PC-9 (cell line): Measurements from ENCODE around the gene TBC1D14. TPM values are rescaled to one million over a fixed set of nuclear protein-coding genes. Genes with fewer than 3 reads are reported as not detected.

Experiments
- BruUV-seq: library from RNA; stranded (reverse); fragments of 400-500 nt; replicated peaks from 2 replicates; lab custom pipeline; 2021; lab: Mats Ljungman, UMichigan
- CTCF ChIA-PET: fragments of 300-600 bp; sonication (Branson Sonifier 250); formaldehyde crosslinking; loops from one replicate; lab custom pipeline; 2022; ENCODE audit warnings: antibody characterized with exemption; lab: Charles Lee
- POLR2A ChIA-PET: fragments of 300-600 bp; sonication (Branson Sonifier 250); formaldehyde crosslinking; loops from one replicate; lab custom pipeline; 2022; ENCODE audit warnings: antibody characterized with exemption; ENCODE audit not compliant: unreplicated experiment; lab: Charles Lee
- DNase-seq, 2 experiments: peaks; one replicate each; pipeline versions ENCODE4 v3.0.0 to v3.0.0-alpha.2; 2015 to 2022; ENCODE audit warnings: mixed read lengths in 1 of 2
- H2AFZ ChIP-seq: fragments of 200-600 bp; sonication (generic); 2 replicates; pipeline ENCODE4 v1.8.1; 2017; ENCODE audit warnings: antibody characterized with exemption
- H3F3A ChIP-seq: fragments of 200-600 bp; sonication (generic); 2 replicates; pipeline ENCODE4 v1.8.1; 2017; ENCODE audit warnings: antibody characterized with exemption, mild to moderate bottlenecking, low read depth; ENCODE audit not compliant: insufficient read depth
- H3K27ac ChIP-seq: fragments of 200-600 bp; sonication (generic); 2 replicates; pipeline ENCODE4 v1.6.1; 2016; ENCODE audit warnings: mixed run types
- H3K27me3 ChIP-seq: fragments of 200-600 bp; sonication (generic); 2 replicates; pipeline ENCODE4 v1.6.1; 2016; ENCODE audit warnings: low read depth, mixed run types; ENCODE audit not compliant: insufficient read depth
- H3K36me3 ChIP-seq: fragments of 200-600 bp; sonication (generic); 2 replicates; pipeline ENCODE4 v1.6.1; 2016; ENCODE audit warnings: low read depth, mixed run types
- H3K4me1 ChIP-seq: fragments of 200-600 bp; sonication (generic); replicated peaks from 2 replicates; pipeline ENCODE4 v1.6.1; 2016; ENCODE audit warnings: mixed run types; ENCODE audit not compliant: insufficient read depth
- H3K4me2 ChIP-seq: fragments of 200-600 bp; sonication (generic); 2 replicates; pipeline ENCODE4 v1.6.1; 2017; ENCODE audit warnings: mixed run types
- H3K4me3 ChIP-seq: fragments of 200-600 bp; sonication (generic); 2 replicates; pipeline ENCODE4 v1.6.1; 2016; ENCODE audit warnings: mixed run types
- H3K79me2 ChIP-seq: fragments of 200-600 bp; sonication (generic); 2 replicates; pipeline ENCODE4 v1.6.1; 2017; ENCODE audit warnings: low read depth, mixed run types
- H3K9me2 ChIP-seq: fragments of 200-600 bp; sonication (generic); 2 replicates; pipeline ENCODE4 v1.8.1; 2017; ENCODE audit warnings: mild to moderate bottlenecking; ENCODE audit not compliant: insufficient read depth
- H3K9me3 ChIP-seq: fragments of 200-600 bp; sonication (generic); 2 replicates; pipeline ENCODE4 v1.8.1; 2016; ENCODE audit warnings: low read depth; ENCODE audit not compliant: insufficient read depth
- H4K20me1 ChIP-seq: fragments of 200-600 bp; sonication (generic); 2 replicates; pipeline ENCODE4 v1.8.1; 2017; ENCODE audit not compliant: insufficient read depth
- EZH2 ChIP-seq: fragments of 200-600 bp; sonication (generic); IDR thresholded peaks from 2 replicates; pipeline ENCODE4 v1.8.0; 2017; ENCODE audit warnings: antibody characterized with exemption, low read depth
- intact Hi-C: fragments of 100-400 bp; cut with micrococcal nuclease; formaldehyde crosslinking; loops from one replicate; pipeline ENCODE4 v1.10.0; 2022; ENCODE audit not compliant: unreplicated experiment
- total RNA-seq: library from RNA; stranded (reverse); gene quantifications from 2 replicates; pipeline ENCODE4 v1.2.3, GENCODE V29; 2021
- TF ChIP-seq, protein P1 (sequence below): fragments of 200-600 bp; sonication (generic); conservative IDR thresholded peaks from 2 replicates; pipeline ENCODE4 v1.6.1; 2017; ENCODE audit warnings: mixed run types, antibody characterized with exemption, mild to moderate bottlenecking, moderate library complexity

Gene TBC1D14
- total RNA-seq, 1 experiment from 2014 or later, result 46.2 TPM

DNA sequence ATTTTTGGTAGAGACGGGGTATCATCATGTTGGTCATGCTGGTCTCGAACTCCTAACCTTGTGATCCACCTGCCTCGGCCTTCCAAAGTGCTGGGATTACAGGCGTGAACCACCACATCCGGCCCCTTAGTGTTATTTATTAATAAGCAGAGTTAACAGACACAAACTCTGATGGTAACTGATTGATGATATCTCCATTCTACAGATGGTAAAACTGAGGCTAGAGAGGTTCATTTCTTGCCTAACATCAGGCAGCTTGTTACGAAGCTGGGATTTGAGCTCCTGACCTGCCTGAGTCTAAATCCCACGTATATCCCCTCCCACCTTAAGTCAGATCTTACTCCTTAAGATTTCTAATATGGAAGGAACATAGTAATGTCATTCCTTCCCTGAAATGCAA is 36.9 kb downstream of the TBC1D14 start:
- Histone ChIP-seq H3K27ac (no peak overlapping the region), H4K20me1 (no peaks in the 10 kb centered on the region), H2AFZ (no peak overlapping the region), H3K4me2 (no peak overlapping the region), H3K79me2 (peaks cover 18% of the 10 kb centered on the region), H3K9me3 (no peaks in the 10 kb centered on the region), H3K36me3 (no peaks in the 10 kb centered on the region), H3F3A (peaks cover 25% of the 10 kb centered on the region), H3K4me3 (no peak overlapping the region), H3K27me3 (no peaks in the 10 kb centered on the region), H3K4me1 (peaks cover 23% of the 10 kb centered on the region), H3K9me2 (no peaks in the 10 kb centered on the region)
- DNase-seq, result no peak
- no peak for TF ChIP-seq EZH2
- TF ChIP-seq, protein P1, sequence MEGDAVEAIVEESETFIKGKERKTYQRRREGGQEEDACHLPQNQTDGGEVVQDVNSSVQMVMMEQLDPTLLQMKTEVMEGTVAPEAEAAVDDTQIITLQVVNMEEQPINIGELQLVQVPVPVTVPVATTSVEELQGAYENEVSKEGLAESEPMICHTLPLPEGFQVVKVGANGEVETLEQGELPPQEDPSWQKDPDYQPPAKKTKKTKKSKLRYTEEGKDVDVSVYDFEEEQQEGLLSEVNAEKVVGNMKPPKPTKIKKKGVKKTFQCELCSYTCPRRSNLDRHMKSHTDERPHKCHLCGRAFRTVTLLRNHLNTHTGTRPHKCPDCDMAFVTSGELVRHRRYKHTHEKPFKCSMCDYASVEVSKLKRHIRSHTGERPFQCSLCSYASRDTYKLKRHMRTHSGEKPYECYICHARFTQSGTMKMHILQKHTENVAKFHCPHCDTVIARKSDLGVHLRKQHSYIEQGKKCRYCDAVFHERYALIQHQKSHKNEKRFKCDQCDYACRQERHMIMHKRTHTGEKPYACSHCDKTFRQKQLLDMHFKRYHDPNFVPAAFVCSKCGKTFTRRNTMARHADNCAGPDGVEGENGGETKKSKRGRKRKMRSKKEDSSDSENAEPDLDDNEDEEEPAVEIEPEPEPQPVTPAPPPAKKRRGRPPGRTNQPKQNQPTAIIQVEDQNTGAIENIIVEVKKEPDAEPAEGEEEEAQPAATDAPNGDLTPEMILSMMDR, result no peak
- intact Hi-C loops, result no loop called here
- ChIA-PET POLR2A (no interaction called here), CTCF (no interaction called here)
- BruUV-seq, result no TSS peak

DNA sequence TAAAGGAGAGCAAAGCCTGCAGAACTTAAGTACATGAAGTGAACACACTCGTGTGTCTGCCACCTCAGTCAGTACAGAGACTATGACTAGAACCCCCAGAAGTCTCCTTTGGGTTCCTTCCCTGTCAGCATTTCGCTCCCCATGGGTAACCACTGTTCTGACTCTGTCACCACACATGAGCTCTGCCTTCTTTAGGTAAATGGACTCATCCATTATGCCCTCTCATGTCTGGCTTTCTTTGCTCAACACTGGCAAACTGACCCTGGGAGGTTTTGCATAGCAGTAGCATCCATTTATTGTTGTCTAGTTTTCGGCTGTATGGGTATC is 38.5 kb downstream of the TBC1D14 start:
- no peak overlapping the region for H3K4me3 ChIP-seq
- ChIA-PET CTCF (no interaction called here), POLR2A (no interaction called here)
- TF ChIP-seq, protein P1, result no peak
- no peak for TF ChIP-seq EZH2
- BruUV-seq, result no TSS peak
- intact Hi-C loops, result no loop called here
- H4K20me1 ChIP-seq, result no peaks in the 10 kb centered on the region
- H3F3A ChIP-seq, result peaks cover 12% of the 10 kb centered on the region
- peaks cover 8% of the 10 kb centered on the region for H3K4me1 ChIP-seq
- peaks cover 31% of the 10 kb centered on the region for H3K79me2 ChIP-seq
- H3K9me3 ChIP-seq, result no peaks in the 10 kb centered on the region
- no peak overlapping the region for H2AFZ ChIP-seq
- H3K36me3 ChIP-seq, result no peaks in the 10 kb centered on the region
- no peak overlapping the region for H3K27ac ChIP-seq
- H3K27me3 ChIP-seq, result no peaks in the 10 kb centered on the region
- no peaks in the 10 kb centered on the region for H3K9me2 ChIP-seq
- DNase-seq, result no peak
- H3K4me2 ChIP-seq, result no peak overlapping the region

DNA sequence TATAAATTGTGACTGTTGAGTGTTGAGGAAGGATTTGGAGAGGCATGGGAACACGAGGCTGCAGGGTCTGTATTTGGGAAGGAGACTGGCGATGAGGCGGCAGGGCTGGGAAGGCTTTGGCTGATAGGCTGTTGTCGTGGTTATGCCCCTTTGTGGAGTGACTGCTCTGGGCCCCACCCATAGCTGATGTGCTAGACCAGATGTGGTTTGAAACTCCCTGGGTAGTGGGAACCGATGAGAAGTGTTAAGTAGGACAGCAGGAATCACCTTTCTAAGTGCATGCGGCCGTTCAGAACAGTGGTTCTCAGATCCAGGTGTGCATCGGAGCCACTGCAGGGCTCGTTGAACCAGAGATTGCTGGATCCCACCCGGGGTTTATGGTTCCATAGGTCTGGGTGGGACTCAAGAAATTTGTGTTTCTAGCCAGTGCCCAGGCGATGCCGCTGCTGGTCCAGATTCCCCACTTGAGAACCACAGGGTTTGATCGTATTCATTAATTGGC is 42.3 kb downstream of the TBC1D14 start:
- peaks cover 21% of the 10 kb centered on the region for H3F3A ChIP-seq
- H3K79me2 ChIP-seq, result peaks cover 38% of the 10 kb centered on the region
- peaks cover 4% of the 10 kb centered on the region for H4K20me1 ChIP-seq
- intact Hi-C loops, result no loop called here
- DNase-seq, result no peak
- TF ChIP-seq EZH2, result no peak
- TF ChIP-seq, protein P1, result no peak
- H3K27ac ChIP-seq, result no peak overlapping the region
- no peaks in the 10 kb centered on the region for H3K36me3 ChIP-seq
- ChIA-PET CTCF (no interaction called here), POLR2A (no interaction called here)
- no peak overlapping the region for H3K4me3 ChIP-seq
- H3K27me3 ChIP-seq, result no peaks in the 10 kb centered on the region
- peaks cover 28% of the 10 kb centered on the region for H3K4me1 ChIP-seq
- H2AFZ ChIP-seq, result no peak overlapping the region
- no peak overlapping the region for H3K4me2 ChIP-seq
- no peaks in the 10 kb centered on the region for H3K9me3 ChIP-seq
- no TSS peak for BruUV-seq
- H3K9me2 ChIP-seq, result no peaks in the 10 kb centered on the region
